H9 (cell line): ENCODE data around the gene CDK2AP2. TPM values are rescaled to one million over a fixed set of nuclear protein-coding genes. Genes with fewer than 3 reads are reported as not detected.

Experiments used
- DNase-seq: peaks from one replicate; pipeline ENCODE4 v3.0.0-alpha.2; 2017
- H2AFZ ChIP-seq: one replicate; pipeline ENCODE4 v1.6.1; 2013; ENCODE audit warnings: mild to moderate bottlenecking, low read length, control low read depth, moderate library complexity
- H2AK5ac ChIP-seq: 2 replicates; pipeline ENCODE4 v1.6.1; 2013; ENCODE audit warnings: low read length, control low read depth, mixed read lengths; ENCODE audit not compliant: insufficient read length
- H2BK120ac ChIP-seq: one replicate; pipeline ENCODE4 v1.6.1; 2013; ENCODE audit warnings: low read depth, mild to moderate bottlenecking, low read length, control low read depth, inconsistent platforms; ENCODE audit not compliant: poor library complexity, severe bottlenecking
- H2BK12ac ChIP-seq: 2 replicates; pipeline ENCODE4 v1.6.1; 2013; ENCODE audit warnings: low read length, control low read depth, mixed read lengths, low read depth; ENCODE audit not compliant: insufficient read length
- H2BK15ac ChIP-seq: 2 replicates; pipeline ENCODE4 v1.6.1; 2013; ENCODE audit warnings: low read depth, low read length, control low read depth
- H2BK20ac ChIP-seq: one replicate; pipeline ENCODE4 v1.6.1; 2013; ENCODE audit warnings: low read depth, mild to moderate bottlenecking, low read length, control low read depth, inconsistent platforms; ENCODE audit not compliant: poor library complexity, severe bottlenecking
- H2BK5ac ChIP-seq: 2 replicates; pipeline ENCODE4 v1.6.1; 2013; ENCODE audit warnings: low read length, control low read depth, mixed read lengths; ENCODE audit not compliant: insufficient read length
- H3K14ac ChIP-seq: 2 replicates; pipeline ENCODE4 v1.6.1; 2013; ENCODE audit warnings: low read length, control low read depth; ENCODE audit not compliant: insufficient read depth
- H3K18ac ChIP-seq: 2 replicates; pipeline ENCODE4 v1.6.1; 2013; ENCODE audit warnings: low read depth, mild to moderate bottlenecking, mixed read lengths, low read length, control low read depth; ENCODE audit not compliant: insufficient read length
- H3K23ac ChIP-seq: 2 replicates; pipeline ENCODE4 v1.6.1; 2013; ENCODE audit warnings: low read length, control low read depth, mixed read lengths, low read depth; ENCODE audit not compliant: insufficient read length
- H3K23me2 ChIP-seq: 2 replicates; pipeline ENCODE4 v1.6.1; 2013; ENCODE audit warnings: low read depth, mild to moderate bottlenecking, mixed read lengths, low read length, control low read depth; ENCODE audit not compliant: insufficient read length, poor library complexity, severe bottlenecking
- H3K27ac ChIP-seq: 2 replicates; pipeline ENCODE4 v1.5.1; 2013; ENCODE audit warnings: low read length, control low read depth, mixed read lengths, low read depth; ENCODE audit not compliant: insufficient read length
- H3K27me3 ChIP-seq: 2 replicates; pipeline ENCODE4 v1.6.1; 2013; ENCODE audit warnings: low read length, control low read depth, inconsistent platforms; ENCODE audit not compliant: insufficient read depth
- H3K4ac ChIP-seq: 2 replicates; pipeline ENCODE4 v1.6.1; 2013; ENCODE audit warnings: low read depth, mild to moderate bottlenecking, control low read depth, inconsistent platforms, low read length, moderate library complexity
- H3K4me1 ChIP-seq: 2 replicates; pipeline ENCODE4 v1.6.1; 2013; ENCODE audit warnings: low read length, control low read depth, inconsistent platforms; ENCODE audit not compliant: insufficient read depth
- H3K4me2 ChIP-seq: 2 replicates; pipeline ENCODE4 v1.6.1; 2013; ENCODE audit warnings: low read length, control low read depth, mixed read lengths; ENCODE audit not compliant: insufficient read length, insufficient read depth
- H3K56ac ChIP-seq: 2 replicates; pipeline ENCODE4 v1.6.1; 2013; ENCODE audit warnings: low read depth, mild to moderate bottlenecking, mixed read lengths, low read length, control low read depth; ENCODE audit not compliant: insufficient read length
- H3K79me1 ChIP-seq: 2 replicates; pipeline ENCODE4 v1.6.1; 2013; ENCODE audit warnings: low read depth, mild to moderate bottlenecking, moderate library complexity, low read length, control low read depth, inconsistent platforms; ENCODE audit not compliant: insufficient read depth, poor library complexity, severe bottlenecking
- H3K79me2 ChIP-seq: 2 replicates; pipeline ENCODE4 v1.6.1; 2013; ENCODE audit warnings: low read length, control low read depth, inconsistent platforms; ENCODE audit not compliant: insufficient read depth
- H3K9ac ChIP-seq: 2 replicates; pipeline ENCODE4 v1.6.1; 2013; ENCODE audit warnings: low read length, control low read depth, mixed read lengths; ENCODE audit not compliant: insufficient read length; ENCODE audit errors: extremely low read depth
- H3K9me3 ChIP-seq: one replicate; pipeline ENCODE4 v1.6.1; 2013; ENCODE audit warnings: low read depth, low read length, inconsistent platforms; ENCODE audit not compliant: control insufficient read depth
- H3T11ph ChIP-seq: one replicate; pipeline ENCODE4 v1.6.1; 2013; ENCODE audit warnings: mild to moderate bottlenecking, low read length, control low read depth, inconsistent platforms
- H4K20me1 ChIP-seq: one replicate; pipeline ENCODE4 v1.6.1; 2013; ENCODE audit not compliant: control insufficient read depth, insufficient read length, insufficient read depth
- H4K5ac ChIP-seq: 2 replicates; pipeline ENCODE4 v1.6.1; 2013; ENCODE audit warnings: low read depth, mild to moderate bottlenecking, mixed read lengths, low read length, control low read depth; ENCODE audit not compliant: insufficient read length
- H4K8ac ChIP-seq: replicated peaks from 2 replicates; pipeline ENCODE4 v1.6.1; 2013; ENCODE audit warnings: low read length, control low read depth, mixed read lengths, low read depth; ENCODE audit not compliant: insufficient read length
- H4K91ac ChIP-seq: 2 replicates; pipeline ENCODE4 v1.6.1; 2013; ENCODE audit warnings: low read depth, mild to moderate bottlenecking, moderate library complexity, mixed read lengths, low read length, control low read depth; ENCODE audit not compliant: insufficient read length
- H3K27ac Mint-ChIP-seq, 3 experiments: 2 replicates in 2 of 3; 3 replicates in 1 of 3; pipeline ENCODE4 v1.8.0; 2020 to 2021; ENCODE audit warnings: mixed read lengths in 3 of 3, mild to moderate bottlenecking in 1 of 3, moderate library complexity in 1 of 3
- H3K27me3 Mint-ChIP-seq: 2 replicates; pipeline ENCODE4 v1.8.0; 2021; ENCODE audit warnings: low read depth, mild to moderate bottlenecking, moderate library complexity, mixed read lengths
- H3K36me3 Mint-ChIP-seq, 3 experiments: 2 replicates in 2 of 3; 3 replicates in 1 of 3; pipeline ENCODE4 v1.8.0; 2020 to 2021; ENCODE audit warnings: low read depth in 3 of 3, mixed read lengths in 3 of 3; ENCODE audit not compliant: insufficient read depth in 1 of 3
- H3K4me1 Mint-ChIP-seq, 2 experiments: 2 replicates each; pipeline ENCODE4 v1.8.0; 2020; ENCODE audit warnings: mixed read lengths in 2 of 2
- H3K4me3 Mint-ChIP-seq, 2 experiments: 2 replicates in 1 of 2; 3 replicates in 1 of 2; pipeline ENCODE4 v1.8.0; 2020 to 2021; ENCODE audit warnings: mild to moderate bottlenecking in 2 of 2, mixed read lengths in 2 of 2, moderate library complexity in 1 of 2
- H3K9me3 Mint-ChIP-seq, 2 experiments: 2 replicates in 1 of 2; 3 replicates in 1 of 2; pipeline ENCODE4 v1.8.0; 2020; ENCODE audit warnings: mild to moderate bottlenecking in 2 of 2, mixed read lengths in 2 of 2, moderate library complexity in 1 of 2
- WGBS: extraction: QIAGEN DNeasy Blood & Tissue Kit; methylation state at CpG from one replicate; pipeline ENCODE4 v1.1.7; 2013; ENCODE audit warnings: missing lambda C conversion rate, low lambda C conversion rate, mixed read lengths; ENCODE audit not compliant: insufficient read length; ENCODE audit errors: extremely low coverage; 5-methylcytosine and 5-hydroxymethylcytosine counted together
- total RNA-seq: library from RNA; stranded (reverse); gene quantifications from 2 replicates; pipeline ENCODE4 v1.2.1, GENCODE V29; 2021
- TF ChIP-seq, protein P1 (sequence below): fragments of 200-600 bp; sonication (generic); conservative IDR thresholded peaks from 3 replicates; pipeline ENCODE4 v1.8.0; 2021; ENCODE audit warnings: antibody characterized with exemption, mild to moderate bottlenecking

The CDK2AP2 gene
- total RNA-seq, 1 experiment from 2014 or later = 36.1 TPM

DNA sequence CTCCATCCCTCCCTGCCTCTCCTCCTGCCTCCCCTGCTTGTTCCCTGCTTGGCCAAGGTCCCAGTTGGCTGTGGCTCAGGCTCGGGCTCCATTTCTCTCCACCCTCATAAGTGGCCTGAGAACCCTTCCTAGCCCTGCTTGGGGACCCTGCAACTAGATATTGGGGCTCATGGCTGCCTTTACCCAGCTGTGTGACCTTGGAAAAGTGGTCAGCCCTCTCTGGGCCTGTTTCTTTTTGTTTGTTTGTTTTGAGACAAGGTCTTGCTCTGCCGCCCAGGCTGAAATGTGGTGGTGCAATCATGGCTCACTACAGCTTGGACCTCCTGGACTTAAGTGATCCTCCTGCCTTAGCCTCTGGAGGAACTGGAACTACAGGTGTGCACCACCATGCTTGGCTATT is 35.6 kb upstream of the CDK2AP2 start:
- Histone ChIP-seq H2BK5ac (no peak overlapping the region), H3K18ac (no peak overlapping the region), H3K56ac (no peak overlapping the region), H4K5ac (no peak overlapping the region), H3K9me3 (no peaks in the 10 kb centered on the region), H3K9ac (no peak overlapping the region), H4K8ac (no peak overlapping the region), H3T11ph (no peak overlapping the region), H2AFZ (no peak overlapping the region), H2BK20ac (no peak overlapping the region), H3K27me3 (no peaks in the 10 kb centered on the region), H3K4me2 (no peak overlapping the region), H2AK5ac (no peak overlapping the region), H3K27ac (no peak overlapping the region), H3K4ac (no peak overlapping the region), H3K23me2 (no peaks in the 10 kb centered on the region), H4K20me1 (no peaks in the 10 kb centered on the region), H3K23ac (no peak overlapping the region), H2BK120ac (no peak overlapping the region), H3K4me1 (no peaks in the 10 kb centered on the region), H2BK15ac (no peak overlapping the region), H3K79me2 (no peaks in the 10 kb centered on the region), H2BK12ac (no peak overlapping the region), H3K79me1 (no peaks in the 10 kb centered on the region), H4K91ac (no peak overlapping the region), H3K14ac (no peak overlapping the region)
- Mint-ChIP-seq H3K4me3 (no peak overlapping the region), H3K27ac (no peak overlapping the region), H3K36me3 (no peaks in the 10 kb centered on the region), H3K4me1 (peaks cover 4 to 9% of the 10 kb centered on the region in 2 experiments), H3K9me3 (peaks cover 0 to 2% of the 10 kb centered on the region in 2 experiments; a peak in 1 of 5 replicates), H3K27me3 (peaks cover 14% of the 10 kb centered on the region)
- no peak for DNase-seq
- TF ChIP-seq, protein P1, sequence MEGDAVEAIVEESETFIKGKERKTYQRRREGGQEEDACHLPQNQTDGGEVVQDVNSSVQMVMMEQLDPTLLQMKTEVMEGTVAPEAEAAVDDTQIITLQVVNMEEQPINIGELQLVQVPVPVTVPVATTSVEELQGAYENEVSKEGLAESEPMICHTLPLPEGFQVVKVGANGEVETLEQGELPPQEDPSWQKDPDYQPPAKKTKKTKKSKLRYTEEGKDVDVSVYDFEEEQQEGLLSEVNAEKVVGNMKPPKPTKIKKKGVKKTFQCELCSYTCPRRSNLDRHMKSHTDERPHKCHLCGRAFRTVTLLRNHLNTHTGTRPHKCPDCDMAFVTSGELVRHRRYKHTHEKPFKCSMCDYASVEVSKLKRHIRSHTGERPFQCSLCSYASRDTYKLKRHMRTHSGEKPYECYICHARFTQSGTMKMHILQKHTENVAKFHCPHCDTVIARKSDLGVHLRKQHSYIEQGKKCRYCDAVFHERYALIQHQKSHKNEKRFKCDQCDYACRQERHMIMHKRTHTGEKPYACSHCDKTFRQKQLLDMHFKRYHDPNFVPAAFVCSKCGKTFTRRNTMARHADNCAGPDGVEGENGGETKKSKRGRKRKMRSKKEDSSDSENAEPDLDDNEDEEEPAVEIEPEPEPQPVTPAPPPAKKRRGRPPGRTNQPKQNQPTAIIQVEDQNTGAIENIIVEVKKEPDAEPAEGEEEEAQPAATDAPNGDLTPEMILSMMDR = no peak
- no CpG with 5 or more reads among the region's 2 CpGs for WGBS
